Measurements from ENCODE around the gene TAF12.
"Not testable (repeated sequence)": the region's sequence is repeated elsewhere in the genome, so short reads cannot be mapped to it uniquely, and the experiment has no call there.

DNA sequence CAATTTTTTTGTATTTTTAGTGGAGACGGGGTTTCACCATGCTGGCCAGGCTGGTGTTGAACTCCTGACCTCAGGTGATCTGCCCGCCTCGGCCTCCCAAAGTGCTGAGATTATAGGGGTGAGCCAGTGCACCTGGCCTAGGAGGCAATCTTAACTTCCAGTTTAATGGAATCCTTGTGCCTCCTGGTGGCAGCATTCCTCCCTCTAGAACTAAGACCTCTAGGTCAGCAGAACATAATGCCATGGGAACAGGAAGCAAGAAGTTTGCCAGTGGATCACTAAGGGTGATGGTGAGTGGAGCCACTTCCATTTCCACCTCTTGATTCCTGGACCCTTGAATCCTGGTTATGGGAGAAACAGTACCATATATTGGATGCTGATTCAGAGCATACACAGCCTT, 11.0 kb upstream of the TAF12 start:
- TF ChIP-seq POLR2A, POLR2AphosphoS5 (IDR thresholded peaks at IDR 0.05; ENCODE audit: low read depth, low read length): not testable (repeated sequence)
